K562 (cell line): ENCODE measurements around the gene WFIKKN1. TPM values are rescaled to one million over a fixed set of nuclear protein-coding genes. Genes with fewer than 3 reads are reported as not detected.

Experiments
- polyA plus RNA-seq, 8 experiments: library from polyadenylated mRNA; depleted of rRNA in 4 of 8; stranded (reverse) in 5 of 8; unstranded in 3 of 8; fragments of >200 nt; fragmentation: Nextera tagmentation in 2 of 8; fragmentation: Illumina TruSeq in 1 of 8; extraction: Ambion mirVana in 2 of 8; extraction: Trizol in 1 of 8; gene quantifications; 2 replicates each; pipeline versions ENCODE4 v1.2.1 to v1.2.3, GENCODE V29; 2011 to 2014; ENCODE audit warnings: inconsistent platforms in 1 of 8, missing spikeins in 1 of 8
- total RNA-seq, 7 experiments: library from RNA; depleted of rRNA in 6 of 7; stranded (reverse); fragments of >200 nt in 6 of 7; fragmentation: Illumina TruSeq in 2 of 7; extraction: Trizol in 2 of 7; gene quantifications; 2 replicates each; pipeline versions ENCODE4 v1.2.1 to v1.2.3, GENCODE V29; 2011 to 2021; ENCODE audit warnings: low replicate concordance in 1 of 7
- TF ChIP-seq, protein P1 (sequence below), 2 experiments: fragments of 450-650 bp in 1 of 2; sonication (generic) in 1 of 2; formaldehyde crosslinking in 1 of 2; IDR thresholded peaks; 2 replicates each; pipeline versions ENCODE4 v1.7.1 to v1.9.0; 2016 to 2022; ENCODE audit warnings: inconsistent platforms in 1 of 2, mild to moderate bottlenecking in 1 of 2, missing genetic modification reagents in 1 of 2

WFIKKN1 gene
- total and polyA plus RNA-seq, 9 of the 15 experiments (the other 6 are each of a cell fraction or from before 2014, with no cell fraction given), result 0.14 to 1.1 (median 0.50) TPM; not detected in 4

DNA sequence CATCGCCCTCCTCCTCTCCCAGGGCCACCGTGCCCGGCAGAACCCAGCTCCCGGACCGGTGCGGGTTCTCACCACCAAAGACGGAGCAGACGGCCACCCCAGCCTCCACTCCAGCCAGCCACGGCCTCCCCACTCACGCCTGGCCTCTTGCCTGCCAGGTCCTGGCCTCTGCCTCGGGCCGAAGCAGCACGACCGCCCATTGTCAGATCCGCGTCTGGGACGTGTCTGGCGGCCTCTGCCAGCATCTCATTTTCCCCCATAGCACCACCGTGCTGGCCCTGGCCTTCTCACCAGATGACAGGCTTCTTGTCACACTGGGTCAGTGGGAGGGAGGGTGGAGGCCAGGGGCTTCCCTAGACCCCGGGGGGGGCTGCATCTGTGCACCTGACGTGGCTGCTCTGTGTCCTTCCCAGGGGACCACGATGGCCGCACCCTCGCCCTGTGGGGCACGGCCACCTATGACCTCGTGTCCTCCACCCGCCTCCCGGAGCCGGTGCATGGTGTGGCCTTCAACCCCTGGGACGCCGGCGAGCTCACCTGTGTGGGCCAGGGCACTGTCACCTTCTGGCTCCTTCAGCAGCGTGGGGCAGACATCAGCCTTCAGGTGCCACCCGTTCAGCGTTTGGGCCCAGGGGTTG is 30.5 kb downstream of the WFIKKN1 start (continued):
- TF ChIP-seq, protein P1, sequence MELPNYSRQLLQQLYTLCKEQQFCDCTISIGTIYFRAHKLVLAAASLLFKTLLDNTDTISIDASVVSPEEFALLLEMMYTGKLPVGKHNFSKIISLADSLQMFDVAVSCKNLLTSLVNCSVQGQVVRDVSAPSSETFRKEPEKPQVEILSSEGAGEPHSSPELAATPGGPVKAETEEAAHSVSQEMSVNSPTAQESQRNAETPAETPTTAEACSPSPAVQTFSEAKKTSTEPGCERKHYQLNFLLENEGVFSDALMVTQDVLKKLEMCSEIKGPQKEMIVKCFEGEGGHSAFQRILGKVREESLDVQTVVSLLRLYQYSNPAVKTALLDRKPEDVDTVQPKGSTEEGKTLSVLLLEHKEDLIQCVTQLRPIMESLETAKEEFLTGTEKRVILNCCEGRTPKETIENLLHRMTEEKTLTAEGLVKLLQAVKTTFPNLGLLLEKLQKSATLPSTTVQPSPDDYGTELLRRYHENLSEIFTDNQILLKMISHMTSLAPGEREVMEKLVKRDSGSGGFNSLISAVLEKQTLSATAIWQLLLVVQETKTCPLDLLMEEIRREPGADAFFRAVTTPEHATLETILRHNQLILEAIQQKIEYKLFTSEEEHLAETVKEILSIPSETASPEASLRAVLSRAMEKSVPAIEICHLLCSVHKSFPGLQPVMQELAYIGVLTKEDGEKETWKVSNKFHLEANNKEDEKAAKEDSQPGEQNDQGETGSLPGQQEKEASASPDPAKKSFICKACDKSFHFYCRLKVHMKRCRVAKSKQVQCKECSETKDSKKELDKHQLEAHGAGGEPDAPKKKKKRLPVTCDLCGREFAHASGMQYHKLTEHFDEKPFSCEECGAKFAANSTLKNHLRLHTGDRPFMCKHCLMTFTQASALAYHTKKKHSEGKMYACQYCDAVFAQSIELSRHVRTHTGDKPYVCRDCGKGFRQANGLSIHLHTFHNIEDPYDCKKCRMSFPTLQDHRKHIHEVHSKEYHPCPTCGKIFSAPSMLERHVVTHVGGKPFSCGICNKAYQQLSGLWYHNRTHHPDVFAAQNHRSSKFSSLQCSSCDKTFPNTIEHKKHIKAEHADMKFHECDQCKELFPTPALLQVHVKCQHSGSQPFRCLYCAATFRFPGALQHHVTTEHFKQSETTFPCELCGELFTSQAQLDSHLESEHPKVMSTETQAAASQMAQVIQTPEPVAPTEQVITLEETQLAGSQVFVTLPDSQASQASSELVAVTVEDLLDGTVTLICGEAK (IDR thresholded peaks at IDR 0.05), result 0 out of 2 replicates have a peak, but pooled peaks have one; percentile 11
- TF ChIP-seq, protein P1 (CRISPR knock-in tag; IDR thresholded peaks at IDR 0.05), result no peak
